Stimulated activated CD4-positive, alpha-beta T cell treated with anti-CD3 and anti-CD28 coated beads, Interleukin-4, amount 100 ng/mL, for 48 hours (primary cell): ENCODE data around the gene LDLRAD4.

ENCODE experiments used
- DNase-seq, 2 donors: peaks; one replicate each; pipeline ENCODE4 v3.0.0-alpha.2; 2020; ENCODE audit warnings: low read depth in 2 of 2

Gene LDLRAD4

GRCh38 chr18:13285874-13286273, 67.3 kb downstream of the LDLRAD4 start:
- no peak for DNase-seq

GRCh38 chr18:13286456-13287125, 68.0 kb downstream of the LDLRAD4 start:
- DNase-seq = no peak

- no peak for DNase-seq
These were observed 68.8 kb downstream of the LDLRAD4 start for GRCh38 chr18:13287372-13287771.

GRCh38 chr18:13288509-13289133, 70.1 kb downstream of the LDLRAD4 start:
- DNase-seq = no peak

GRCh38 chr18:13289481-13290205, 71.1 kb downstream of the LDLRAD4 start:
- no peak for DNase-seq

- peak in 1 of 2 donors; percentile 38 for DNase-seq
These were observed 72.3 kb downstream of the LDLRAD4 start for GRCh38 chr18:13290856-13291271.

- no peak for DNase-seq
These were observed 72.7 kb downstream of the LDLRAD4 start for GRCh38 chr18:13291299-13291698.

GRCh38 chr18:13291745-13292447, 73.3 kb downstream of the LDLRAD4 start:
- no peak for DNase-seq

GRCh38 chr18:13292736-13293135, 74.2 kb downstream of the LDLRAD4 start:
- DNase-seq = no peak

- DNase-seq = no peak
These were observed 75.7 kb downstream of the LDLRAD4 start for GRCh38 chr18:13294309-13294708.

GRCh38 chr18:13295894-13296293, 77.3 kb downstream of the LDLRAD4 start:
- no peak for DNase-seq

GRCh38 chr18:13296867-13297574, 78.5 kb downstream of the LDLRAD4 start:
- no peak for DNase-seq

GRCh38 chr18:13298262-13298661, 79.7 kb downstream of the LDLRAD4 start:
- DNase-seq = no peak

- no peak for DNase-seq
These were observed 81.5 kb downstream of the LDLRAD4 start for GRCh38 chr18:13300029-13300428.

- no peak for DNase-seq
These were observed 82.2 kb downstream of the LDLRAD4 start for GRCh38 chr18:13300796-13301195.

GRCh38 chr18:13302040-13302439, 83.5 kb downstream of the LDLRAD4 start:
- no peak for DNase-seq

GRCh38 chr18:13302457-13303225, 84.1 kb downstream of the LDLRAD4 start:
- no peak for DNase-seq

- DNase-seq = no peak
These were observed 85.3 kb downstream of the LDLRAD4 start for GRCh38 chr18:13303756-13304364.

- DNase-seq = no peak
These were observed 86.7 kb downstream of the LDLRAD4 start for GRCh38 chr18:13305301-13305700.

- no peak for DNase-seq
These were observed 88.0 kb downstream of the LDLRAD4 start for GRCh38 chr18:13306583-13306982.
